HG03460 (cell line): ENCODE results near the gene DBNDD1.
"Not testable (repeated sequence)": the region's sequence is repeated elsewhere in the genome, so short reads cannot be mapped to it uniquely, and the experiment has no call there.

Experiments used
- ATAC-seq: cut with Tn5 transposase; IDR thresholded peaks from one replicate; pipeline ENCODE4 v1.9.1; 2021; ENCODE audit not compliant: unreplicated experiment

Gene DBNDD1

DNA sequence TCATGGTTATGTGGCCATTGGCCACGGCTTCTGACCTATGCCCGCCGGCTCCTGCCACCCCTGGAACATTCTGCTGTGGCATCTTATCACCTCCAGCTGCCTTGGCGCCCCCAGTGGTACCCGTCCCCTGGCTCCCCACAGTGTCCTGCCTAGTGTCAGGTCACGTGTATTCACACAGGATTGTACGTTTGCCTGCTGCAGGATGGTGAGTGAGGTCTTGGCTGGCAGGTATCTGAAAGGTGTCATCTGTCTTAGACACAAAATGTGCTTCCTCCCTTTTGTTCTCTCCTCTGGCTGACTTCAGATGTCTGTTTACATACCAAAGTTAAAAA is 24.9 kb downstream of the DBNDD1 start:
- ATAC-seq = no peak

DNA sequence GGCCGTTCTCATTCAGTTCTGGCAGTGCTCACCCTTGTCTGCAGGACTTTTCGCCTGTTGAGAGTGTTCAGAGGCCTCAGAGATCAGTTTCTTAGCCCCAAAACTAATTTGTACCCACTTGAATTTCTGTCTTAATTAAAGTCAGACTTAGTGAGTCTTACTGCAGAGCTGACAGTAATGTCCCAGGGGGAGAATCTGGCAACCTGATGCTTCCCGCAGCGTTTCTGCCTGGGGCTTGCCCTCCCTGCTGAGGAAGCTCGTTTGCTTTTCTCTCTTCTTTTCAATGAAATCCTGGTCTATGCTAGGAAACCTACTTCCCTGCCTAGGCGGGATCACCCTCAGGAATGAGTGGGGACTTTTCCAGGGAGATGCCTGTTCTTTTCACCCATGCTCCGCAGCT is 25.3 kb downstream of the DBNDD1 start:
- no peak for ATAC-seq

DNA sequence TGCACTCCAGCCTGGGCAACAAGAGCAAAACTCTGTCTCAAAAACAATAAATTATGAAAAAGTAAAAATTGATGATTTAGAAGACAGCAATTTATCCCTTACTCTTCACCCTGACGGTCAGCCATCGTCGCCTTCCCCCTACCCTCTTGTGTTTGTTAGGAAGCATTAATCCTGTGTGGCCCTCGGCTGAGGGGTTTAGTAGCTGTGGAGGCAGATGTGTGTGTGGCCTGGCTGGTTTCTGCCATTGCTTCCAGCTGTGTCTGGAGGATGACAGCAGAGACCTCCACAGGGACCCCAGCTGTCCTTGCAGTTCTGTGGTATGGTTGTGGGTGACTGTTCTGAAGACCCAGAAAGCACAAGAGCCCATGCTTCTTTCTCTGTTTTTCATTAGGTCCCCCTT is 25.9 kb downstream of the DBNDD1 start:
- no peak for ATAC-seq

DNA sequence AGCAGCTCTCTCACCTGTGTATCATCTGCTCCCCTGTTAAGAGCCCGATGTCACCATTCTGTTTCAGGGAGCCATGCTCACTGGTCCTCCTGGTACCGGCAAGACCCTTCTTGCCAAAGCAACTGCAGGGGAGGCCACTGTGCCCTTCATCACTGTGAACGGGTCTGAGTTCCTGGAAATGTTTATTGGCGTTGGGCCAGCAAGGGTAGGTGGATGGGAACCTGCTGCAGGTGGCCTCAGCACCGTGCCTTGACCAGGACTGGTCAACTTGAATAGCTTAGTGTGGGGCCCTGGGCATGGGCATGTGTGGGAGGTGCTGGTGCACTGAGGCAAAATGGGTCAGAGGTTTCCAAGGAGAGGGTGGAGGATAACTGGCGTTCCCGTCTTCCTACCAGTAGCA is 28.5 kb downstream of the DBNDD1 start:
- ATAC-seq = no peak

DNA sequence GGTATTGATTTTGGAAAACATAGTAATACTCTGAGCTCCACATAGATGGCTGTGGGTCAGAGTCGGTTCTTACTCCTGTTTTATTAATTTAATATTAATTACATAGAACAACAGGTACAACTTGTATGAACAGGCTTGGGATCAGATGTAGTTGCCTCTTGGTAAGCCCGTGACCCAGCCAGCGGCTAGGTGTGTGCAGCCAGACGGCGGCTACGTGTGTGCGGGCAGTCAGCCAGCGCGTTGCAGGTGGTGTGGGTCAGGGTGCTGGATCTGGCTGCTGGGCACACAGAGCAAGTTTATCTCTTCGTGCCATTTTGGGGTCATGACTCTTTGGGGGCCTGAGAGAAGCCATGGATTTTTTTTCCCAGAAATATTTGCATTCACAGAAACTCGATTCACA is 30.3 kb downstream of the DBNDD1 start:
- ATAC-seq = no peak

DNA sequence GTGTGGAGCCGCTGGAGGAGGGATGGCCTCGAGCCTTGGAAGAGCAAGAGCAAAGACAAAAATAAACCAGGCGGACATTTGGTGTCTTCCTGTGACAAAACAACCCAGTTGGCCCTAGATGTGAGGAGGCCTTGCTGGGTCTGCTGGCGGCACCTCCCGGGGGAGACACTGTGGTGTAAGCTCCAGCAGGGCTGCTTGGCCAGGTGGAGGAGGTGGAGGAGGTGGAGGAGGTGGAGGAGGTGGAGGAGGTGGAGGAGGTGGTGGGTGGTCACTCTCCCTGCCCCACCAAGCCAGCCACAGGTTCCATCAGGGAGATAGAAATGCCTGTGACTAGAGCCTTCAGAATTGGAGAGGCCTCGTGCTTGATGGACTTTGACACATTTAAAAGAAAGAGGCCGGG is 32.1 kb downstream of the DBNDD1 start:
- ATAC-seq = no peak

DNA sequence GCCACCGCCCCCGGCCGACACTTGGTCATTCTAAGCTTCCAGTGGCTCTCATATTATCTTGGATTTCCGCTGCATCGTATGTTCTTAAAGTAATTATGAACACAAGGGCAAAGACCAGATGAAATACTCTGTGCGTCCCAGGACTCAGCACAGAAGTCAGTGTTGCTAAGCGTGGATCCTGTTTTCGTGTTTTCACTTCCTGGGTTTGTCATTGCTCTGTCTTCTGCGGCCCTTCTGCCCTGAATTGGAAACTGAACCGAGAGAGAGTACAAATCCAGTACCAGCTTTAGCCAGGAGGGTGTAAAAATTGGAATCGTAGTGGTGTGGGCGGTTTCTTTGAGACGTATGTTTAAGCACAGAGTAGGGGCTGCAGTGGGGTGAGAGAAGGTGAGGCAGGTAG is 32.7 kb downstream of the DBNDD1 start:
- no peak for ATAC-seq

DNA sequence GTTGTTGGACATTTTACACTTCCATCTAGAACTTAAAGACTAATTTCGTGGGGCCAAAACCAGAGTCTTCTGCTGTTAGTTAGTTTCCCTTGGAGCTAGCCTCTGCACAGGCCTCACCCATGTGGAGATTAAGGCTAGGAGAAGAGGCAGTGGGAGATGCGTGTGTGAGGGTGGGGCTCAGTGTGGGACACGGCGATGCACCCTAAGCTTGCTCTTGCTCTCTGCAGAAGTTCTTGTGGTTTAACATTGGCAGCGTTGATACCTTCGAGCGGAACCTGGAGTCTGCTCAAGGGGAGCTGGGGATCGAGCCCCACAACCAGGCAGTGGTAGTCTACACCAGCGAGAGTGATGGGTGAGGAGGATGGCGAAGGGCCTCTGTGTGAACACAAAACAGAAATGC is 34.0 kb downstream of the DBNDD1 start:
- ATAC-seq = no peak

DNA sequence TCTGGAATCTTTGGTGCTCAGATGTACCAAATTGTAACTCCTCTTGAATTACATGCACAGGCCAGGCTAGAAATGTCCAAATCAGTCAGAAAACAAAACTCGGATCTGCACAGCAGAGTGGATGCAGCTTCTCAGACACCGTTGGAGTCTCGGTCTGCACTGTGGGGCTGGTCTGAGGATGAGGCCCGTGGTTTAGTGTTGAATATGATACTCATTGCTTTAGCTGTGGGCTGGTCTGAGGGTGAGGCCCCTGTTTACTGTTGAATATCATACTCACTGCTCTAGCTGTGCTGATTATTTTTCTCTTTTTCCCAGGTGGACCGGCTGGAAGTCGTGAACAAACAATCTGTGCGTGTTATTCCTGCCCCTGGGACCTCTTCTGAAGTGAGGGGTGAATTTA is 35.0 kb downstream of the DBNDD1 start:
- no peak for ATAC-seq

DNA sequence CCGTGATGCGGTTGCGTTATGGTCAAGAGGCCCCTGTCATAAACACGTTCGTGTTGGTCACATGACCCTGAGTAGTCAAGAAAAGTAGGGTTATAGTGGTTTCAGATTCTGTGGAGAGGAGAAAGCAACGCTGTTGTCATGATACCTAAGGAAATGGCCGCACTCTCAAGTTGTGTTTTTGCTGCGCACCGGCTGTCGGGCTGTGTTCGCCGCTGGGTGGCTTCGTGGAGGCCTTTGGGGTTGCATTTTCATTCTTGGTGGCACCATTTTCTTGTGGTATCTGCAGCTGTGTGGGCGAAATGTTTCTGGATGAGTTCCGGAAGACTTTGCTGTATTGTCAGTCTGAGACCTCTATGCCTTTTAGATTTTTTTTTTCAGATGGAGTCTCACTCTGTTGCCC is 35.7 kb downstream of the DBNDD1 start:
- ATAC-seq = no peak

DNA sequence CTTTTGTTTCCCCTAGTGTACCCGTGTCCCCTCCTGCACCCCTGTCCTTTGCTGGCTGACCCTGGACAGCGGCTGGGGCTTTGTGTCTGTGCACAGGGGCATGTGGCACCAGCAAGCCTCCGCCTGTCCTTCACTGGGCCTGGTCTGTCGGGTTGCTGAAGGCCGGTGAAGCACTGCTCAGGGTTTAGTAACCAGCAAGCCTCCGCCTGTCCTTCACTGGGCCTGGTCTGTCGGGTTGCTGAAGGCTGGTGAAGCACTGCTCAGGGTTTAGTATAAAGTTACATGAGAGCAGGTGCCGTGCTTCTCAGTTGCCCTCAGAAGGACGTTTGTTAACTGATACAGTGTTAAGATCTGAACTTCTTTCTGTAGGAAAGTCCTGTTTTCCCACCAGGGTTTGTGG is 36.9 kb downstream of the DBNDD1 start:
- no peak for ATAC-seq

DNA sequence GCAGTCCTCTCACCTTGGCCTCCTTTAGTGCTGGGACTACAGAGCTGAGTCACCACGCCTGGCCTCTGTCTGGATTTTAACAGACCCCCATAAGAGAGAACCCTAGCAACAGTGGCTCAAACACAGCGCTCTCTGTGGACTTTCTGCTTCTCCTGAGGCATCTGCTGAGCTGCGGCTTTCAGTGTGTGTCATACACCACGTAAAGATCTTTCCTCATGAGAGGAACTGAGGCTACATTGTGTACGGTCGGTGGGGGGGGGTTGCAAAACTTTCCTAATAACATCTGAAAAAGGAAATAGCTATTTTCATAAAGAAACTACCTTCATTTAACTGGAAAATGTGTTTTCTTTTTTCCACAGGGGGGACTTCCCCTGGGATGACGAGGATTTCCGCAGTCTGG is 37.8 kb downstream of the DBNDD1 start:
- no peak for ATAC-seq

DNA sequence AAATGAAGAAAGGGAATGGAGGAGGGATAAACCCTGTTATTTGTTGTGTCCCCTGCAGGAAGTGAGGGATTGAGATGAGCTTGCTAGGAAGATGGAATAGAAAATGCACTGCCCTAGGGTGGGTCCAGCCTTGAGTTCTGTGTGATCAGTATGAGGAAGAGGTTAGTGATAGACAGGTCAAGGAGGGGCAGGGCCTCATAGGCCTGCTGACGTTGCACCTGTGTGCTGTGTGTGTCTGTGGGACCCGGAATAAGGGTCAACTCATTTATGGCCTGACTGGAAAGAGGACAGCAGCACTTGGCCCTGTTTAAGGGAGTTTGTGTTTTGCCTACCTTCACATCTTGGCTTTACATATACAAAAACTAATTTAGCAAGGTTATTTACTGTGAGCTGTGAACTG is 44.4 kb downstream of the DBNDD1 start:
- no peak for ATAC-seq

DNA sequence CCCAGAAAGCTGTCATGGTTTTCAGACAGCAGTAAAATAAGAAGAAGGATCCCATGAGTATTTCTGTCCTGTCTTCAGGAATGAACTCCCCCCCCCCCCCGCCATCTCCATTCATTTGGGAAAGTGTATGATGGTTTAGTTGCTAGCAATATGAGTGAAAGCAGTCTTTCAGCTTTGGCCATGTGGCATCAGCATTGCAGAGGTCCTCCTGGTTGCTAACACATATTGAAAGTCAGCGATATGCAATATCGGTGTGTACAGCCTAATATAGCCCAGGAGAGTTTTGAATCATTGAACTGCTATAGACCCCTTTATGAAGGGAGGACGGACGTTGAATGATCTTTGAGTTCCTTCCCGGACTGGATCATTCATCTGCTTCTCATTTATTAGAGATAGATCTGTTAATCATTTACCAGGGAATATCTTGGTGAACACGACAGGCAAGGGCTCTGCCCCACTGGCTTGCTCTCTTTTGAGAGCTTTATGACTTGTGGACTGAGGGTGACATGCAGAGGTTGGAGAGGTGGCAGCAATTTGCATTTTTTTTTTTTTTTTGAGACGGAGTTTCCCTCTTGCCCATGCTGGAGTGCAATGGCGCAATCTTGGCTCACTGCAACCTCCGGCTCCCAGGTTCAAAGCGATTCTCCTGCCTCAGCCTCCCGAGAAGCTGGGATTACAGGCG is 45.5 kb downstream of the DBNDD1 start:
- no peak for ATAC-seq

DNA sequence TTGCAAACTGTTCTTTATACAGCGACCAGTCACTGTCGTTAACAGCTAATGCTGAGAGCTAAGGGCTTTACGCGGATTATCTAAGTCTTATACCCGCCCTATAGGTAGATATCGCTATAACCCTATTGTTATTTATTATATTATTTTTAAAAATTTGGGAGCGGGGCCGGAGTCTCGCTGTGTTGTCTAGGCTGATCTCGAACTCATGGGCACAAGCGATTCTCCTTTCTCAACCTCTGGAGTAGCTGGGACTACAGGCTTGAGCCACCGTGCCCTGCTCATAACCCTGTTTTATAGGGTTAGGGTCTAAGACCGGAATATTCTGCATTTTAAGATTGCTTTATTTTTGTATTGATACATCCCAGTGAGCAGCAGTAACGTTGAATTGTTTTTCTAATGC is 46.0 kb downstream of the DBNDD1 start:
- no peak for ATAC-seq

DNA sequence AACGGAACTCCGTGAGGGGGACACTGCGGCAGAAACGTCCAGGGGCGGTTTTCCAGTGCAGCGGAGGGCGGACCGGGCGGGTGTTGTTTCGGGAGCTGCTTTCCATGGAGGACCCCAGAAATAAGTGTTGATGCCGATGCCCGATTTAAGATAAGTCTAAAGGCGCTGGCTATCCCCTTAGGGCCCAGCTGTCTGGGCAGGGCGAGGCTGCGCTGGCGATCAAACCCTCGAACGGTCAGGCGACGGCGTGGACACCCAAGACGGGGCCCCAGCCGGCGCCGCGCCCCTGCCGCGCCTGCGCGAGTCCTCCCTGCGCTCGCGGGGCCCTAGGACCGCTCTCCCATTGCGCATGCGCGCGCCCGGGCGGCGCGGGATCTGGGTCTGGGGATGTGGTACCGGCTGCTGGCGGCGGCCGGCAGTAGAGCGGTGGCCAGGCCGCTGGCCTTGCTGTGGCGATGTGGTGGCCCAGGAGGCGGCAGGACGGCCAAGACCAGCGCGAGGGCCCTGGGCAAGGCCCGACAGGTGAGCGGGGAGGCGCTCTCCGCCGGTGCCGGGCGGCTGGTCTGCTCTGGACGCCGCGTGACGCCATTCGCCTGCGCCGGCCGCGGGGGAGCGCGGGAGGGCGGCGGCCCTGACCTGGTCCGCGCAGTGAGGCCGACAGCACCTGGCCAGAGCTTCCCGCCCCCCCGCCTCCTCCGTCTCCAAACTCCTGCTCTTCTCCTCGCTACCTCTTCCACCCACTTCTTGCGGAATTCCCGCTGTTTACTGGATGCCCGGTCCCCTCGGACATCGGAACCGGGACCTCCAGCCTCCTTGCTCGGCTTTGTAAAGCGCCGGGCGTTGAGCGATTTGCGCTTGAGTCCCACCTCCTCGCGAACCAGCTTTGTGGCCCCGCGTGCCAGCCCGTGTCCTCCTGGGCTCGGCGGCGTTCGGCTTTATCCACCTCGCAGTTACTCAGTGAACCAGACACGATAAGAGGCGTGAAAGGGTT is 46.7 kb downstream of the DBNDD1 start:
- ATAC-seq = peak; percentile 76

DNA sequence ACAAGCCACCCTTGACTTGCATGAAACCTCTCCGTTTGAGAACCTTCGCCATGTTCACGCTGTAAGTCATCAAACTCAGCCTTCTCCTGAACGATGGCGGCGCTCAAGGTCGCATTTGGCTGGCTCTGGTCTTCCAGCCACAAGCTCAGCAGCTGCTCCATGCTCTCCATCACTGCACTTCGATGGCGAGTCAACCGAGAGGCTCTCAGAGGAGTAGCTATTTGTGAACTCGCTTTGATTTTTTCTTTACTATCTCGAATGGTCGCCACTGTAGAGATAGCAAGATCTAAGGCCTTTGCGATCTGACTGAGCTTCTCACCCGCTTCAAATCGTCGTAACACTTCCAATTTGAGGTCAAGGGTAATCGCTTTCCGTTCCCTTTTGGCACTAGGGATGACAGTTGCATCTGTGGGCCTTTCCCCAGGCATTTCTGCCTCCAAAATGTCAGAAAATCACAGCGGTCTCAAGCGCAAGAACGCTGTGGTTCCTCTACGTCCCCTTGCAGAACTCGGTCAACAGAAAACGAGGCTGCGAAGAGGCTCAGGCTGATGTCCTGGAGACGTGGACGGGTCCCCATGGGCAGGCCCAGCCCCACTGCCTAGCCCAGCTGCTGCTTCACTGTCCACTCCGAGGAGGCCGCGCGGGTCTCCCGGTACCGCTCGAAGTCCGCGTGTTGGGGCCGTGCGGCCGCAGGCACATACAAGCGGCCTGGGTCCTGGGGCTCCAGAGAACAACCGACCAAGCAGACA is 47.6 kb downstream of the DBNDD1 start:
- ATAC-seq = peak; percentile 17

DNA sequence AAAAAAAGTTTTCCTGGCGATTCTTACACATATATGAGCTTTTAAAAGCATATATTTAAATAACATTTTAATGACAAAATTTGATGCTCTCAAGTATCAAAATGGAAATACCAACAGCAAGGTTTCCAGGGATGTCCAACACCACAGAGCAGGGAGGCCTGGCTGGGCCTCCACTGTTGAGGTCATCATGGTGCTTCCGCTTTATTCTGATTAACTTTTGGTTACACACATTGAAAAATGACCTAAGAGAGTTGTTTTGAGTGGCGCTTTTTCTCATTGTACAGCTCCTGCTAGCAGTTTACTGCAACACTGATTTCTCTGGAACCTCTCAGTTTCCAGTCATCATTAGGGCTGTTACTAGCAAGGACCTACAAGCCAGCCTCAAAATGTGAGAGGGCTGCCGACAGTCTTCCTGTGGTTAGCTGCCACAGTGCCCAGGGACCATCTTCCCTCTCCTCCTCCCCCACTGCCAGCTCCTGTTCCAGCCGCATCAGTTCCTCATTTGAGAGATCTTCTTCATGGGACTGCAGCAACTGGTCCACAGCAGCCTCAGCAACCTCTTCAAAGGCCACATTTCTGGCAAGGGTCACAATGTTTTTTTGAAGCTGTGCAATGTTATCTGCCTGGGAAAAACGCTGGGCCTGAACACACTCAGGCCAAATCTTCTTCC is 49.4 kb downstream of the DBNDD1 start:
- no peak for ATAC-seq

DNA sequence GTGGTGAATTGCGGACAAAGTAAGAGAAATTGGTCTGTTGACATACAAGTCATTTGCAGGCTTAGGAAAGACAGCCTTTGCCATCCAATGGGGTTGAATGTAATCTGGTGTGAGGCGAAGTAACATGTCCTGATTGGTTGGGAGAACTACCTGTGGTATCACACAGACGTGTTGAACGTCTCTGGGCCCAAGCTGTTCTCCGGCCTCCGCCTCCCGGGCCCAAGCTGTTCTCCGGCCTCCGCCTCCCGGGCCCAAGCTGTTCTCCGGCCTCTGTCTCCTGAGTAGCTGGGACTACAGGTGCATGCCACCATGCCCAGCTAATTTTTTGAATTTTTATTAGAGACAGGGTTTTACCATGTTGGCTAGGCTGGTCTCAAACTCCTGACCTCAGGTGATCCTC is 51.2 kb downstream of the DBNDD1 start:
- not testable (repeated sequence) for ATAC-seq

DNA sequence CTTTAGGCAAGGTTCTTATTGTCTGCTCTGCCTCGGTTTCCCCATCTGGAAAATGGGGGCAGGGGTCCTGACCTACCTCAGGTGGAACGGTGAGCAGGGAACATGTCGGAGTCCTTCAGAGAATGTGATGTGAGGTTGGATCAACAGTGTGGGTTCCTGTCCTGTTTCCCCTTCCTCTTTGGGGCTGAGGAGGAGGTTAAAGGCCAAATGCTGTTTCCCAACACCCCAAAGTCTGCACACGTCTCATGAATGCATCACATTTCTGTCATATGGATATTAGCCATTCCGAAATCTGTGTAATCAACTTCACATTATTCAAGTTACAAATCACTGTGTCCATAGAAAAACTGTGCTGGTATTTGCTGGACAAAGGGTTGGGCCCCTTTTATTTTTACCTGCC is 51.8 kb downstream of the DBNDD1 start:
- ATAC-seq = not testable (repeated sequence)

DNA sequence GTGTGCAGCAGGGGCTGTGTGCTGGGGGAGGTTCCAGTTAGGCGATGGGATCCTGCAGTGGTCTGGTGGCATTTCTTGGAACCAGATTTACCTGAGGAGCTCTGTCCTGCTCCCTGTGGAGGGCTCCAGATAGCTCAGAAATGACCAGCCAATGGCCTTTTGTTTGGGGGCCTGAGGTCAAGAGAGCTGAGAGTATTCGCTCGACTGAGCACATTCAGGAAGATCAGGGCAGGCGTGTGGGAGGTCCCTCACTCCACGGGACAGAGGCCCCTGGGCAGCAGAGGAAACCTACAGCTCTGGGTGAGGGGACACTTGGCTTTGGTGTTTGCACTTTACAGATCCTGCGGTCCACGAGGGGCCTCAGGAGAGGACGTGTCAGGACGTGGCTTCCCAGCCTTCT is 52.5 kb downstream of the DBNDD1 start:
- ATAC-seq = no peak
